ENCODE results near the gene C2CD3.

DNA sequence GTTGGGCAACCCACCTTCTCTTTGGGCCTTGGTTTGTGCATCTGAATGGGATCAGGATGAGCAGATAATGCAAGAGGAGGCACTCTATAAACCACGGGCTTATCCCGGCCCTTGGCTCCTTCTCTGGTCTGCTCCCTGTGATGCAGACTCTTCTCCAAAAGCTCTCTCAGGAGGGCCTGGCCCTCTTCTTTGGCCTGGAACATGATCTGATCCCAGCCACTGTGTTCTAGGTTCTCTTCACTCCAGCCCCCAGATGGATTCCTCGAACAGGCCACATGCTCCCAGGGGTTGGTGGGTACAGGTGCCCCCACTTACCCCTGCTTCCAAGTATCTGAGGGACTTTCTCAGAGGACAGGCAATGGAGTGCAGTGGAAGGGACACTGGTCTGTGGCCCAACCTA, 153.2 kb downstream of the C2CD3 start:
- TF ChIP-seq ZNF207 (IDR thresholded peaks at IDR 0.05; ENCODE audit: borderline replicate concordance) (no peak), BACH1 (IDR thresholded peaks at IDR 0.05; ENCODE audit: borderline replicate concordance) (no peak), YY1 (IDR thresholded peaks at IDR 0.05; ENCODE audit: low read depth, low read length) (no peak), EED (IDR thresholded peaks at IDR 0.05; ENCODE audit: low read depth) (no peak)
